GM23338 (cell line): ENCODE data around the gene HJURP. TPM values are rescaled to one million over a fixed set of nuclear protein-coding genes. Genes with fewer than 3 reads are reported as not detected.

Experiments
- ATAC-seq: fragments of 200-7000 bp; cut with Tn5 transposase; 3 replicates; pipeline ENCODE4 v1.9.1; 2020
- DNase-seq: peaks from one replicate; pipeline ENCODE4 v3.0.0-alpha.2; 2015; ENCODE audit warnings: low spot score
- H2AFZ ChIP-seq: fragments of 200-600 bp; sonication (generic); 2 replicates; pipeline ENCODE4 v1.8.0; 2016; ENCODE audit warnings: antibody characterized with exemption, mild to moderate bottlenecking, moderate library complexity
- H3F3A ChIP-seq: fragments of 200-600 bp; sonication (generic); replicated peaks from 2 replicates; pipeline ENCODE4 v1.8.0; 2017; ENCODE audit warnings: antibody characterized with exemption, mixed run types, low read depth
- H3K27ac ChIP-seq: fragments of 200-600 bp; sonication (generic); 2 replicates; pipeline ENCODE4 v1.6.1; 2016; ENCODE audit warnings: low read depth
- H3K27me3 ChIP-seq: fragments of 200-600 bp; sonication (generic); 2 replicates; pipeline ENCODE4 v1.8.0; 2016; ENCODE audit warnings: mild to moderate bottlenecking, mixed run types, moderate library complexity; ENCODE audit not compliant: insufficient read depth
- H3K36me3 ChIP-seq: fragments of 200-600 bp; sonication (generic); 2 replicates; pipeline ENCODE4 v1.8.0; 2016; ENCODE audit warnings: mild to moderate bottlenecking; ENCODE audit not compliant: insufficient read depth
- H3K4me1 ChIP-seq: fragments of 200-600 bp; sonication (generic); 2 replicates; pipeline ENCODE4 v1.8.0; 2016; ENCODE audit warnings: mild to moderate bottlenecking, moderate library complexity; ENCODE audit not compliant: insufficient read depth
- H3K4me2 ChIP-seq: fragments of 200-600 bp; sonication (generic); 2 replicates; pipeline ENCODE4 v1.7.1; 2017; ENCODE audit warnings: mixed run types
- H3K4me3 ChIP-seq: fragments of 200-600 bp; sonication (generic); 2 replicates; pipeline ENCODE4 v1.6.1; 2016; ENCODE audit warnings: mixed run types
- H3K79me2 ChIP-seq: fragments of 200-600 bp; sonication (generic); replicated peaks from 2 replicates; pipeline ENCODE4 v1.8.0; 2017; ENCODE audit warnings: mild to moderate bottlenecking; ENCODE audit not compliant: insufficient read depth
- H3K9me2 ChIP-seq: fragments of 200-600 bp; sonication (generic); 2 replicates; pipeline ENCODE4 v1.8.0; 2017; ENCODE audit not compliant: insufficient read depth
- H4K20me1 ChIP-seq: fragments of 200-600 bp; sonication (generic); replicated peaks from 2 replicates; pipeline ENCODE4 v1.8.0; 2017; ENCODE audit warnings: mild to moderate bottlenecking; ENCODE audit not compliant: insufficient read depth
- H3K27ac Mint-ChIP-seq: 2 replicates; pipeline ENCODE4 v1.8.0; 2020; ENCODE audit warnings: inconsistent platforms, mild to moderate bottlenecking, moderate library complexity, mixed read lengths
- H3K27me3 Mint-ChIP-seq: 3 replicates; pipeline ENCODE4 v1.8.0; 2022; ENCODE audit warnings: low read depth, mild to moderate bottlenecking, moderate library complexity, mixed read lengths, inconsistent platforms; ENCODE audit not compliant: insufficient read depth, poor library complexity
- H3K36me3 Mint-ChIP-seq: 3 replicates; pipeline ENCODE4 v1.8.0; 2021; ENCODE audit warnings: low read depth, mild to moderate bottlenecking, inconsistent platforms, moderate library complexity, mixed read lengths
- H3K4me1 Mint-ChIP-seq: 3 replicates; pipeline ENCODE4 v1.8.0; 2020; ENCODE audit warnings: mild to moderate bottlenecking, inconsistent platforms, mixed read lengths
- H3K4me3 Mint-ChIP-seq: 3 replicates; pipeline ENCODE4 v1.8.0; 2021; ENCODE audit warnings: moderate library complexity, mild to moderate bottlenecking, inconsistent platforms, mixed read lengths
- H3K9me3 Mint-ChIP-seq: 3 replicates; pipeline ENCODE4 v1.8.0; 2020; ENCODE audit warnings: moderate library complexity, mild to moderate bottlenecking, inconsistent platforms, mixed read lengths
- JUNB ChIP-seq: IDR thresholded peaks from one replicate; pipeline ENCODE4 v1.6.1; 2016; ENCODE audit warnings: antibody characterized with exemption; ENCODE audit not compliant: unreplicated experiment
- NANOG ChIP-seq: IDR thresholded peaks from 2 replicates; pipeline ENCODE4 v1.6.1; 2016; ENCODE audit warnings: antibody characterized with exemption, borderline replicate concordance
- POLR2AphosphoS5 ChIP-seq: IDR thresholded peaks from 2 replicates; pipeline ENCODE4 v1.6.1; 2016; ENCODE audit warnings: antibody characterized with exemption, low read depth
- STAT1 ChIP-seq: IDR thresholded peaks from one replicate; pipeline ENCODE4 v1.6.1; 2016; ENCODE audit warnings: antibody characterized with exemption; ENCODE audit not compliant: unreplicated experiment
- ZNF331 ChIP-seq: fragments of 250-450 bp; sonication (Bioruptor Pico); IDR thresholded peaks from 2 replicates; pipeline ENCODE4 v1.5.0; 2020; ENCODE audit warnings: low read depth, mild to moderate bottlenecking, moderate library complexity
- polyA plus RNA-seq: library from polyadenylated mRNA; unstranded; fragments of >200 nt; fragmentation: Nextera tagmentation; extraction: Ambion mirVana; gene quantifications from 2 replicates; pipeline ENCODE4 v1.2.1, GENCODE V29; 2016
- total RNA-seq: library from RNA; depleted of rRNA; stranded (reverse); fragments of >200 nt; shearing (Covaris generic); gene quantifications from 2 replicates; pipeline ENCODE4 v1.2.3, GENCODE V29; 2014
- TF ChIP-seq, protein P1 (sequence below): fragments of 250-450 bp; sonication (Bioruptor Pico); IDR thresholded peaks from 2 replicates; pipeline ENCODE4 v1.5.0; 2020; ENCODE audit warnings: mild to moderate bottlenecking, moderate library complexity
- TF ChIP-seq, protein P2 (sequence below), 2 experiments: fragments of 200-600 bp in 1 of 2; sonication (generic) in 1 of 2; conservative IDR thresholded peaks; 2 replicates each; pipeline versions ENCODE4 v1.5.1 to v1.6.1; 2016 to 2017; ENCODE audit warnings: antibody characterized with exemption in 2 of 2, low read depth in 2 of 2, mild to moderate bottlenecking in 2 of 2, moderate library complexity in 1 of 2
- TF ChIP-seq, protein P3 (sequence below): IDR thresholded peaks from 2 replicates; pipeline ENCODE4 v1.6.1; 2016; ENCODE audit warnings: antibody characterized with exemption

Gene HJURP
- total and polyA plus RNA-seq, 2 experiments from 2014 or later, result 42.9 to 49.2 TPM

DNA sequence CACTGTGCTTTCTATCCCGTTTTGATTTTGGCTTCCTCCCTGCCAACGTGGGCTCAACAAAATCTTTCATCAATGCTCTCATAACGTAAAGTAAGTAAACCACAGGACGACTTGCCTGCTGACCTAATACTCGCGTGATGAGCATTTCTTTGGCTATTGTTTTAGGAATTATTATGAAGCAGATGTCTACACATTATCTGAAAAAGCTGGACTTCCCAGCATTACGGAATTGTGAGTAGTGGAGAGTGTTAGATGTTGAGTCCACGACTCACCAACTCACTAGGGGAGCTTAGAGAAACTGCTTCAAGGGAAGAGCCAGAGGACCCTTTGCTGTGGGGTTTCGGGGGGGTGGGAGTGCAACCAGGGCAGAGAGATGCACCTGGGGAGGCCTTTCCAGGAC is 21.9 kb downstream of the HJURP start:
- H3K9me3 Mint-ChIP-seq, result no peaks in the 10 kb centered on the region
- DNase-seq, result no peak
- Histone ChIP-seq H3F3A (peaks cover 7% of the 10 kb centered on the region; the same call in 1 of the 2 replicates), H3K36me3 (peaks cover 20% of the 10 kb centered on the region), H3K9me2 (no peaks in the 10 kb centered on the region), H3K79me2 (peaks cover 15% of the 10 kb centered on the region), H3K4me1 (no peaks in the 10 kb centered on the region), H3K4me2 (no peak overlapping the region), H3K4me3 (no peak overlapping the region), H2AFZ (no peak overlapping the region), H3K27me3 (no peaks in the 10 kb centered on the region), H4K20me1 (peaks cover 13% of the 10 kb centered on the region), H3K27ac (no peak overlapping the region)
- no peak for ATAC-seq
- no peak overlapping the region for H3K4me3 Mint-ChIP-seq
- H3K27me3 Mint-ChIP-seq, result peaks cover 5% of the 10 kb centered on the region
- peaks cover 3% of the 10 kb centered on the region; the same call in 2 of the 3 replicates for H3K4me1 Mint-ChIP-seq
- peaks cover 34% of the 10 kb centered on the region for H3K36me3 Mint-ChIP-seq
- no peak overlapping the region for H3K27ac Mint-ChIP-seq
- TF ChIP-seq NANOG (no peak), JUNB (no peak), POLR2AphosphoS5 (no peak), STAT1 (no peak), ZNF331 (CRISPR knock-in tag) (no peak)
- TF ChIP-seq, protein P1, sequence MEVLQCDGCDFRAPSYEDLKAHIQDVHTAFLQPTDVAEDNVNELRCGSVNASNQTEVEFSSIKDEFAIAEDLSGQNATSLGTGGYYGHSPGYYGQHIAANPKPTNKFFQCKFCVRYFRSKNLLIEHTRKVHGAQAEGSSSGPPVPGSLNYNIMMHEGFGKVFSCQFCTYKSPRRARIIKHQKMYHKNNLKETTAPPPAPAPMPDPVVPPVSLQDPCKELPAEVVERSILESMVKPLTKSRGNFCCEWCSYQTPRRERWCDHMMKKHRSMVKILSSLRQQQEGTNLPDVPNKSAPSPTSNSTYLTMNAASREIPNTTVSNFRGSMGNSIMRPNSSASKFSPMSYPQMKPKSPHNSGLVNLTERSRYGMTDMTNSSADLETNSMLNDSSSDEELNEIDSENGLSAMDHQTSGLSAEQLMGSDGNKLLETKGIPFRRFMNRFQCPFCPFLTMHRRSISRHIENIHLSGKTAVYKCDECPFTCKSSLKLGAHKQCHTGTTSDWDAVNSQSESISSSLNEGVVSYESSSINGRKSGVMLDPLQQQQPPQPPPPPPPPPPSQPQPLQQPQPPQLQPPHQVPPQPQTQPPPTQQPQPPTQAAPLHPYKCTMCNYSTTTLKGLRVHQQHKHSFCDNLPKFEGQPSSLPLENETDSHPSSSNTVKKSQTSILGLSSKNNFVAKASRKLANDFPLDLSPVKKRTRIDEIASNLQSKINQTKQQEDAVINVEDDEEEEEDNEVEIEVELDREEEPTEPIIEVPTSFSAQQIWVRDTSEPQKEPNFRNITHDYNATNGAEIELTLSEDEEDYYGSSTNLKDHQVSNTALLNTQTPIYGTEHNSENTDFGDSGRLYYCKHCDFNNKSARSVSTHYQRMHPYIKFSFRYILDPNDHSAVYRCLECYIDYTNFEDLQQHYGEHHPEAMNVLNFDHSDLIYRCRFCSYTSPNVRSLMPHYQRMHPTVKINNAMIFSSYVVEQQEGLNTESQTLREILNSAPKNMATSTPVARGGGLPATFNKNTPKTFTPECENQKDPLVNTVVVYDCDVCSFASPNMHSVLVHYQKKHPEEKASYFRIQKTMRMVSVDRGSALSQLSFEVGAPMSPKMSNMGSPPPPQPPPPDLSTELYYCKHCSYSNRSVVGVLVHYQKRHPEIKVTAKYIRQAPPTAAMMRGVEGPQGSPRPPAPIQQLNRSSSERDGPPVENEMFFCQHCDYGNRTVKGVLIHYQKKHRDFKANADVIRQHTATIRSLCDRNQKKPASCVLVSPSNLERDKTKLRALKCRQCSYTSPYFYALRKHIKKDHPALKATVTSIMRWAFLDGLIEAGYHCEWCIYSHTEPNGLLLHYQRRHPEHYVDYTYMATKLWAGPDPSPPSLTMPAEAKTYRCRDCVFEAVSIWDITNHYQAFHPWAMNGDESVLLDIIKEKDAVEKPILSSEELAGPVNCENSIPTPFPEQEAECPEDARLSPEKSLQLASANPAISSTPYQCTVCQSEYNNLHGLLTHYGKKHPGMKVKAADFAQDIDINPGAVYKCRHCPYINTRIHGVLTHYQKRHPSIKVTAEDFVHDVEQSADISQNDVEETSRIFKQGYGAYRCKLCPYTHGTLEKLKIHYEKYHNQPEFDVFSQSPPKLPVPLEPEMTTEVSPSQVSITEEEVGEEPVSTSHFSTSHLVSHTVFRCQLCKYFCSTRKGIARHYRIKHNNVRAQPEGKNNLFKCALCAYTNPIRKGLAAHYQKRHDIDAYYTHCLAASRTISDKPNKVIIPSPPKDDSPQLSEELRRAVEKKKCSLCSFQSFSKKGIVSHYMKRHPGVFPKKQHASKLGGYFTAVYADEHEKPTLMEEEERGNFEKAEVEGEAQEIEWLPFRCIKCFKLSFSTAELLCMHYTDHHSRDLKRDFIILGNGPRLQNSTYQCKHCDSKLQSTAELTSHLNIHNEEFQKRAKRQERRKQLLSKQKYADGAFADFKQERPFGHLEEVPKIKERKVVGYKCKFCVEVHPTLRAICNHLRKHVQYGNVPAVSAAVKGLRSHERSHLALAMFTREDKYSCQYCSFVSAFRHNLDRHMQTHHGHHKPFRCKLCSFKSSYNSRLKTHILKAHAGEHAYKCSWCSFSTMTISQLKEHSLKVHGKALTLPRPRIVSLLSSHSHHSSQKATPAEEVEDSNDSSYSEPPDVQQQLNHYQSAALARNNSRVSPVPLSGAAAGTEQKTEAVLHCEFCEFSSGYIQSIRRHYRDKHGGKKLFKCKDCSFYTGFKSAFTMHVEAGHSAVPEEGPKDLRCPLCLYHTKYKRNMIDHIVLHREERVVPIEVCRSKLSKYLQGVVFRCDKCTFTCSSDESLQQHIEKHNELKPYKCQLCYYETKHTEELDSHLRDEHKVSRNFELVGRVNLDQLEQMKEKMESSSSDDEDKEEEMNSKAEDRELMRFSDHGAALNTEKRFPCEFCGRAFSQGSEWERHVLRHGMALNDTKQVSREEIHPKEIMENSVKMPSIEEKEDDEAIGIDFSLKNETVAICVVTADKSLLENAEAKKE, result no peak
- TF ChIP-seq, protein P2, sequence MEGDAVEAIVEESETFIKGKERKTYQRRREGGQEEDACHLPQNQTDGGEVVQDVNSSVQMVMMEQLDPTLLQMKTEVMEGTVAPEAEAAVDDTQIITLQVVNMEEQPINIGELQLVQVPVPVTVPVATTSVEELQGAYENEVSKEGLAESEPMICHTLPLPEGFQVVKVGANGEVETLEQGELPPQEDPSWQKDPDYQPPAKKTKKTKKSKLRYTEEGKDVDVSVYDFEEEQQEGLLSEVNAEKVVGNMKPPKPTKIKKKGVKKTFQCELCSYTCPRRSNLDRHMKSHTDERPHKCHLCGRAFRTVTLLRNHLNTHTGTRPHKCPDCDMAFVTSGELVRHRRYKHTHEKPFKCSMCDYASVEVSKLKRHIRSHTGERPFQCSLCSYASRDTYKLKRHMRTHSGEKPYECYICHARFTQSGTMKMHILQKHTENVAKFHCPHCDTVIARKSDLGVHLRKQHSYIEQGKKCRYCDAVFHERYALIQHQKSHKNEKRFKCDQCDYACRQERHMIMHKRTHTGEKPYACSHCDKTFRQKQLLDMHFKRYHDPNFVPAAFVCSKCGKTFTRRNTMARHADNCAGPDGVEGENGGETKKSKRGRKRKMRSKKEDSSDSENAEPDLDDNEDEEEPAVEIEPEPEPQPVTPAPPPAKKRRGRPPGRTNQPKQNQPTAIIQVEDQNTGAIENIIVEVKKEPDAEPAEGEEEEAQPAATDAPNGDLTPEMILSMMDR (conservative IDR thresholded peaks at IDR 0.05; ENCODE audit: low read depth in 2 of 2), result no peak
- TF ChIP-seq, protein P3, sequence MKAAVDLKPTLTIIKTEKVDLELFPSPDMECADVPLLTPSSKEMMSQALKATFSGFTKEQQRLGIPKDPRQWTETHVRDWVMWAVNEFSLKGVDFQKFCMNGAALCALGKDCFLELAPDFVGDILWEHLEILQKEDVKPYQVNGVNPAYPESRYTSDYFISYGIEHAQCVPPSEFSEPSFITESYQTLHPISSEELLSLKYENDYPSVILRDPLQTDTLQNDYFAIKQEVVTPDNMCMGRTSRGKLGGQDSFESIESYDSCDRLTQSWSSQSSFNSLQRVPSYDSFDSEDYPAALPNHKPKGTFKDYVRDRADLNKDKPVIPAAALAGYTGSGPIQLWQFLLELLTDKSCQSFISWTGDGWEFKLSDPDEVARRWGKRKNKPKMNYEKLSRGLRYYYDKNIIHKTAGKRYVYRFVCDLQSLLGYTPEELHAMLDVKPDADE, result no peak
